Right lobe of liver (tissue), 4 donors: ENCODE measurements around the gene TSPO.

ENCODE experiments used
- POLR2A ChIP-seq: fragments of 450-650 bp; IDR thresholded peaks from one replicate; pipeline ENCODE4 v1.6.1; 2017; ENCODE audit warnings: antibody characterized with exemption, mild to moderate bottlenecking
- TF ChIP-seq, protein P1 (sequence below), 4 donors: fragments of 200-600 bp in 3 of 4; fragments of 450-650 bp in 1 of 4; IDR thresholded peaks; one replicate each; pipeline versions ENCODE4 v1.5.1 to v1.8.0; 2016 to 2022; ENCODE audit warnings: antibody characterized with exemption in 4 of 4, mild to moderate bottlenecking in 2 of 4
- donor health status: DM: no; HTN: no; CAD: no.
- donor health status: DM: no; HTN: no; CAD: no.
- donor health status: DM: no; HTN: yes; CAD: no.

DNA sequence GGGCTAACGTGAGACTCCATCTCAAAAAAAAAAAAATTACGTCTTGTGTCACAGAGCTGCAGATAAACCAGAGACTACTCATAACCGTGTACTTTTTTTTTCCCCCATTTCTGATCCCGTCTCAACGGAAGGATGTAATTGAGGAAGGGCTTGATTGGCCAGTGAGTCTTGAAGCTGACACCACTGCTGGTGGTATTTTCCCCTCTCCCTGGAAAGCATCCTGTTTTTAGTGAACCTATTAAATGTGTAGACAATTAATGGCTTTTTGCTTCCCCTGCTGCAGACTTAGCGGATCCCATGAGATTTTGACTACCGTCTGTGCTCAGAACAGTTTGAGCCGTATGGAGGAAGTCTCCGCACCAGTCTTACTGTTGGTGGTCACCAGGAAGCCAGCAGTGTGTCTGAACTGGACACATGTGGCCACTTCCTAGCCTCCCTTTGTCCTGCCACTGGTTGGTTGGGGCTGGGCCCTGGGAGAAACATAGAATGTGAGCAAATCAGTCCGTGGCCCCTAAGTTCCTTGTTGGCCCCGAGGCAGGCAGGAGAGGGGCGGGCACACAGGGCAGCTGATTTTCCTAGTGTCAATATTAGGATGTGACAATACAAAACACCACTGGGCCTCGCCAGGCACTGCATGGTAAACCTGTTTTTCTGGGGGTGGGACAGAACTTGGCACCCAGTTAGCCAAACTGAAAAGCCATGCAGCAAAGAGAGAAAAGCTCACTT lies 37.7 kb upstream of the TSPO start:
- no peak for TF ChIP-seq POLR2A
- TF ChIP-seq, protein P1, sequence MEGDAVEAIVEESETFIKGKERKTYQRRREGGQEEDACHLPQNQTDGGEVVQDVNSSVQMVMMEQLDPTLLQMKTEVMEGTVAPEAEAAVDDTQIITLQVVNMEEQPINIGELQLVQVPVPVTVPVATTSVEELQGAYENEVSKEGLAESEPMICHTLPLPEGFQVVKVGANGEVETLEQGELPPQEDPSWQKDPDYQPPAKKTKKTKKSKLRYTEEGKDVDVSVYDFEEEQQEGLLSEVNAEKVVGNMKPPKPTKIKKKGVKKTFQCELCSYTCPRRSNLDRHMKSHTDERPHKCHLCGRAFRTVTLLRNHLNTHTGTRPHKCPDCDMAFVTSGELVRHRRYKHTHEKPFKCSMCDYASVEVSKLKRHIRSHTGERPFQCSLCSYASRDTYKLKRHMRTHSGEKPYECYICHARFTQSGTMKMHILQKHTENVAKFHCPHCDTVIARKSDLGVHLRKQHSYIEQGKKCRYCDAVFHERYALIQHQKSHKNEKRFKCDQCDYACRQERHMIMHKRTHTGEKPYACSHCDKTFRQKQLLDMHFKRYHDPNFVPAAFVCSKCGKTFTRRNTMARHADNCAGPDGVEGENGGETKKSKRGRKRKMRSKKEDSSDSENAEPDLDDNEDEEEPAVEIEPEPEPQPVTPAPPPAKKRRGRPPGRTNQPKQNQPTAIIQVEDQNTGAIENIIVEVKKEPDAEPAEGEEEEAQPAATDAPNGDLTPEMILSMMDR (IDR thresholded peaks at IDR 0.05), result no peak
